Lower lobe of right lung (tissue), 2 donors: Measurements from ENCODE around the gene MPZL3. TPM values are rescaled to one million over a fixed set of nuclear protein-coding genes. Genes with fewer than 3 reads are reported as not detected.

Experiments
- ATAC-seq, 2 donors: fragments of 200-7000 bp; cut with Tn5 transposase; one replicate each; pipeline ENCODE4 v1.9.1; 2020 to 2022; ENCODE audit warnings: mild to moderate bottlenecking in 2 of 2, moderate library complexity in 2 of 2
- DNase-seq: peaks from one replicate; pipeline ENCODE4 v3.0.0-alpha.2; 2020
- H3K27ac ChIP-seq: fragments of 200-600 bp; one replicate; pipeline ENCODE4 v1.8.0; 2022
- H3K27me3 ChIP-seq: fragments of 200-600 bp; one replicate; pipeline ENCODE4 v1.8.0; 2022; ENCODE audit warnings: low read depth
- H3K36me3 ChIP-seq: fragments of 200-600 bp; one replicate; pipeline ENCODE4 v1.8.0; 2022; ENCODE audit warnings: mild to moderate bottlenecking
- H3K4me1 ChIP-seq: fragments of 200-600 bp; one replicate; pipeline ENCODE4 v1.8.0; 2022
- H3K4me3 ChIP-seq: fragments of 200-600 bp; one replicate; pipeline ENCODE4 v1.8.0; 2022; ENCODE audit warnings: mild to moderate bottlenecking
- H3K9me3 ChIP-seq: fragments of 200-600 bp; one replicate; pipeline ENCODE4 v1.8.0; 2022
- CTCF ChIP-seq: fragments of 200-600 bp; IDR thresholded peaks from one replicate; pipeline ENCODE4 v1.8.0; 2022; ENCODE audit warnings: antibody characterized with exemption, mild to moderate bottlenecking
- intact Hi-C: fragments of 100-400 bp; cut with DNase I; formaldehyde crosslinking; loops from one replicate; pipeline ENCODE4 v1.11.0; 2022
- total RNA-seq: library from RNA; stranded (reverse); fragmentation: NEBNext Ultra II Directional; extraction: Animal tissue kit (Norgen Biotek cat#: 25700); gene quantifications from one replicate; pipeline ENCODE4 v1.2.1, GENCODE V29; 2021
- donor health status: DM: no; HTN: yes; CAD: no; lungs with severe emphysema.

MPZL3 gene
- total RNA-seq, 1 donor from 2014 or later: 12.8 TPM

- peak overlapping the region; percentile 28 for H3K27ac ChIP-seq
- H3K4me1 ChIP-seq: peaks cover 60% of the 10 kb centered on the region
- no peak overlapping the region for H3K4me3 ChIP-seq
- H3K36me3 ChIP-seq: no peaks in the 10 kb centered on the region
- H3K27me3 ChIP-seq: no peaks in the 10 kb centered on the region
- H3K9me3 ChIP-seq: no peaks in the 10 kb centered on the region
- intact Hi-C loops: no loop called here
- TF ChIP-seq CTCF: no peak
- no peak for DNase-seq
- peak; percentile 20 to 31 for ATAC-seq
Observed at GRCh38 chr11:118238929-118239328, 13.2 kb downstream of the MPZL3 start.

DNA sequence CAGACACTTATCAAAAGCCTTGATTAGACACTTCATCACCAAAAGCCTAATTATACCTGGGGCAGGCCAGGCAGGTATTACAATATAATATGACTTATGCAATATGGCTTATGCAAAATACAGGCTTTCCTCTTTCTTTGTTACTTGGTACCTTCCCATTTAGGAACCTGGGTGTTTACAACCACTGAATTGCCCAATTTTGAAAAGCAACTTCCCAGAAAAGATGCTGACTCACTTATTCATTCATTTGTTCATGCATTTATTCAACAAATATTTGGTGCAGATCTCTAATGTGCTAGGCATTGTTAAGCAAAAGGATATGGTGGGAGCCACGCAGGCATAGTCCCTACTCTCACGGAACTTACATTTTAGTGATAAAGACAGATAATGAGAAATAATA, 13.7 kb downstream of the MPZL3 start:
- TF ChIP-seq CTCF: no peak
- peak overlapping the region; percentile 28 for H3K27ac ChIP-seq
- no peaks in the 10 kb centered on the region for H3K9me3 ChIP-seq
- ATAC-seq (no peak), DNase-seq (no peak)
- H3K27me3 ChIP-seq: no peaks in the 10 kb centered on the region
- H3K36me3 ChIP-seq: no peaks in the 10 kb centered on the region
- H3K4me1 ChIP-seq: peaks cover 60% of the 10 kb centered on the region
- no peak overlapping the region for H3K4me3 ChIP-seq
- intact Hi-C loops: no loop called here

GRCh38 chr11:118236170-118236569, 16.0 kb downstream of the MPZL3 start:
- H3K27me3 ChIP-seq: no peaks in the 10 kb centered on the region
- peaks cover 11% of the 10 kb centered on the region for H3K36me3 ChIP-seq
- H3K9me3 ChIP-seq: no peaks in the 10 kb centered on the region
- intact Hi-C loops: no loop called here
- TF ChIP-seq CTCF: no peak
- no peak overlapping the region for H3K4me3 ChIP-seq
- DNase-seq (no peak), ATAC-seq (no peak)
- peaks cover 42% of the 10 kb centered on the region for H3K4me1 ChIP-seq
- H3K27ac ChIP-seq: no peak overlapping the region

GRCh38 chr11:118234833-118235232, 17.3 kb downstream of the MPZL3 start:
- no peak for TF ChIP-seq CTCF
- Histone ChIP-seq H3K27ac (no peak overlapping the region), H3K27me3 (no peaks in the 10 kb centered on the region), H3K36me3 (peaks cover 11% of the 10 kb centered on the region), H3K9me3 (no peaks in the 10 kb centered on the region), H3K4me3 (no peak overlapping the region), H3K4me1 (peaks cover 42% of the 10 kb centered on the region)
- intact Hi-C loops: no loop called here
- ATAC-seq: no peak
- no peak for DNase-seq

GRCh38 chr11:118233850-118234249, 18.3 kb downstream of the MPZL3 start:
- Histone ChIP-seq H3K4me3 (no peak overlapping the region), H3K4me1 (peaks cover 42% of the 10 kb centered on the region), H3K36me3 (peaks cover 11% of the 10 kb centered on the region), H3K27ac (no peak overlapping the region), H3K9me3 (no peaks in the 10 kb centered on the region), H3K27me3 (no peaks in the 10 kb centered on the region)
- no peak for ATAC-seq
- no peak for TF ChIP-seq CTCF
- no peak for DNase-seq
- intact Hi-C loops: no loop called here

GRCh38 chr11:118233377-118233776, 18.8 kb downstream of the MPZL3 start:
- DNase-seq (no peak), ATAC-seq (no peak)
- Histone ChIP-seq H3K27me3 (no peaks in the 10 kb centered on the region), H3K4me3 (no peak overlapping the region), H3K9me3 (no peaks in the 10 kb centered on the region), H3K4me1 (peaks cover 38% of the 10 kb centered on the region), H3K36me3 (peaks cover 11% of the 10 kb centered on the region), H3K27ac (no peak overlapping the region)
- TF ChIP-seq CTCF: no peak
- intact Hi-C loops: no loop called here
